CD14-positive monocyte (primary cell): ENCODE results near the gene MRGPRF. TPM values are rescaled to one million over a fixed set of nuclear protein-coding genes. Genes with fewer than 3 reads are reported as not detected.

ENCODE experiments used
- DNase-seq, 3 donors: peaks; one replicate each; pipeline ENCODE4 v3.0.0-alpha.2; 2011 to 2022
- H2AFZ ChIP-seq: 2 replicates; pipeline ENCODE4 v1.6.0; 2012; ENCODE audit warnings: mild to moderate bottlenecking, low read depth, low read length, inconsistent platforms; ENCODE audit not compliant: insufficient read depth, poor library complexity, severe bottlenecking
- H3K27ac ChIP-seq, 2 donors: 1 replicate in 1 of 2; 2 replicates in 1 of 2; pipeline ENCODE4 v1.5.1; 2012 to 2013; ENCODE audit warnings: low read length in 2 of 2, control low read depth in 1 of 2, inconsistent platforms in 1 of 2, low read depth in 1 of 2, mild to moderate bottlenecking in 1 of 2
- H3K27me3 ChIP-seq, 2 donors: one replicate each; pipeline versions ENCODE4 v1.6.0 to v1.6.1; 2011 to 2013; ENCODE audit warnings: low read length in 2 of 2; ENCODE audit not compliant: control insufficient read depth in 2 of 2, insufficient read depth in 2 of 2
- H3K36me3 ChIP-seq, 2 donors: replicated peaks in 1 of 2; 1 replicate in 1 of 2; 2 replicates in 1 of 2; pipeline versions ENCODE4 v1.5.1 to v1.6.1; 2012 to 2013; ENCODE audit warnings: low read length in 2 of 2, control low read depth in 1 of 2, inconsistent platforms in 1 of 2, mild to moderate bottlenecking in 1 of 2; ENCODE audit not compliant: insufficient read depth in 2 of 2, control insufficient read depth in 1 of 2
- H3K4me1 ChIP-seq, 2 donors: 1 replicate in 1 of 2; 2 replicates in 1 of 2; pipeline versions ENCODE4 v1.5.1 to v1.6.1; 2012 to 2013; ENCODE audit warnings: low read length in 2 of 2, control low read depth in 1 of 2, inconsistent platforms in 1 of 2, mild to moderate bottlenecking in 1 of 2, moderate library complexity in 1 of 2; ENCODE audit not compliant: insufficient read depth in 2 of 2, control insufficient read depth in 1 of 2
- H3K4me2 ChIP-seq: replicated peaks from 2 replicates; pipeline ENCODE3; 2012; ENCODE audit warnings: low read length, moderate library complexity, mild to moderate bottlenecking; ENCODE audit not compliant: poor library complexity, severe bottlenecking; ENCODE audit errors: extremely low read depth
- H3K4me3 ChIP-seq, 3 experiments: fragments of 200-600 bp in 1 of 3; sonication (generic) in 1 of 3; replicated peaks in 1 of 3; 1 replicate in 2 of 3; 2 replicates in 1 of 3; pipeline ENCODE4 v1.5.1; 2011 to 2013; ENCODE audit warnings: low read length in 3 of 3, mild to moderate bottlenecking in 3 of 3, control low read depth in 2 of 3, low read depth in 2 of 3, inconsistent platforms in 1 of 3, moderate library complexity in 1 of 3
- H3K79me2 ChIP-seq: 2 replicates; pipeline ENCODE4 v1.6.0; 2012; ENCODE audit warnings: mild to moderate bottlenecking, control low read depth, inconsistent platforms, low read length, moderate library complexity; ENCODE audit not compliant: insufficient read depth
- H3K9ac ChIP-seq: 2 replicates; pipeline ENCODE4 v1.6.0; 2017; ENCODE audit warnings: low read length, mild to moderate bottlenecking; ENCODE audit not compliant: insufficient read depth, poor library complexity, severe bottlenecking
- H3K9me3 ChIP-seq, 2 donors: replicated peaks in 1 of 2; 1 replicate in 1 of 2; 2 replicates in 1 of 2; pipeline versions ENCODE4 v1.5.1 to v1.6.1; 2012 to 2013; ENCODE audit warnings: low read length in 2 of 2, control low read depth in 1 of 2; ENCODE audit not compliant: control insufficient read depth in 1 of 2, insufficient read depth in 1 of 2
- H4K20me1 ChIP-seq: 2 replicates; pipeline ENCODE4 v1.6.0; 2012; ENCODE audit warnings: mild to moderate bottlenecking, low read length, control low read depth, moderate library complexity; ENCODE audit not compliant: insufficient read depth
- H3K27ac Mint-ChIP-seq, 7 donors: one replicate each; pipeline ENCODE4 v1.8.0; 2020; ENCODE audit warnings: mild to moderate bottlenecking in 7 of 7, mixed read lengths in 7 of 7, moderate library complexity in 6 of 7, inconsistent platforms in 2 of 7
- H3K27me3 Mint-ChIP-seq, 3 donors: one replicate each; pipeline ENCODE4 v1.8.0; 2021 to 2022; ENCODE audit warnings: low read depth in 3 of 3, mild to moderate bottlenecking in 3 of 3, mixed read lengths in 3 of 3, moderate library complexity in 3 of 3, inconsistent platforms in 1 of 3
- H3K36me3 Mint-ChIP-seq, 2 donors: one replicate each; pipeline ENCODE4 v1.8.0; 2020; ENCODE audit warnings: mixed read lengths in 2 of 2, inconsistent platforms in 1 of 2, mild to moderate bottlenecking in 1 of 2
- H3K4me1 Mint-ChIP-seq: one replicate; pipeline ENCODE4 v1.8.0; 2020; ENCODE audit warnings: mild to moderate bottlenecking, mixed read lengths
- H3K4me3 Mint-ChIP-seq, 2 donors: one replicate each; pipeline ENCODE4 v1.8.0; 2020; ENCODE audit warnings: mild to moderate bottlenecking in 2 of 2, mixed read lengths in 2 of 2, moderate library complexity in 1 of 2
- H3K9me3 Mint-ChIP-seq, 7 donors: one replicate each; pipeline ENCODE4 v1.8.0; 2020 to 2022; ENCODE audit warnings: mixed read lengths in 7 of 7, mild to moderate bottlenecking in 6 of 7, moderate library complexity in 6 of 7, inconsistent platforms in 2 of 7
- WGBS: methylation state at CpG from one replicate; pipeline ENCODE4 v1.1.5; 2013; ENCODE audit warnings: missing lambda C conversion rate; ENCODE audit not compliant: insufficient coverage; 5-methylcytosine and 5-hydroxymethylcytosine counted together
- intact Hi-C, 2 donors: fragments of 100-400 bp; cut with micrococcal nuclease; formaldehyde crosslinking; loops; one replicate each; pipeline versions ENCODE4 v1.15.0 to v1.15.1; 2023
- polyA plus RNA-seq, 3 donors: library from polyadenylated mRNA; depleted of rRNA in 1 of 3; unstranded in 2 of 3; stranded (reverse) in 1 of 3; fragments of 300-500 nt in 2 of 3; fragments of >200 nt in 1 of 3; fragmentation: Illumina TruSeq in 2 of 3; gene quantifications; 1 replicate in 2 of 3; 2 replicates in 1 of 3; pipeline ENCODE4 v1.2.3, GENCODE V29; 2012 to 2021
- TF ChIP-seq, protein P1 (sequence below): fragments of 200-600 bp; IDR thresholded peaks from one replicate; pipeline ENCODE4 v1.8.0; 2022; ENCODE audit warnings: antibody characterized with exemption, mild to moderate bottlenecking

MRGPRF gene
- polyA plus RNA-seq, 3 donors = 0.22 to 0.23 TPM; not detected in 1

- H3K27me3 Mint-ChIP-seq = peaks cover 24 to 59% (median 47%) of the 10 kb centered on the region in 3 donors
These were observed 5.1 kb downstream of the MRGPRF start for GRCh38 chr11:69007975-69008381.

DNA sequence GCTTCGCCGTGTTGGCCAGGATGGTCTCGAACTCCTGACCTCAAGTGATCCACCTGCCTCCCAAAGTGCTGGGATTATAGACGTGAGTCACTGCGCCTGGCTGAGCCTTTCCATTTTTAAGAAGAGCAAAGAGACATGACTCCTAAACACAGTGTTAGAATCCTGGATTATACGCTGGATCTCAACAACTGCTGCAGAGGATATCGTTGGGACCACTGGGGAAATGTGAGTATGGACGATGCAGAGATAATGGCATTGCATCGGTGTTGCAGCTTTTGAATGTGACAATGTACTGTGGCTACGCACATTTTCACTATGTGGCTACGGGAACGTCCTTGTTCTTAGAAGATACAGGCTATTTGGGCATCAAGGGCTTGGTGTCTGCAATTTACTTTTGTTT is 6.2 kb downstream of the MRGPRF start:
- Histone ChIP-seq H3K9ac (no peak overlapping the region), H3K36me3 (no peaks in the 10 kb centered on the region), H3K27me3 (peaks cover 0 to 18% of the 10 kb centered on the region in 2 donors), H4K20me1 (no peaks in the 10 kb centered on the region), H3K79me2 (no peaks in the 10 kb centered on the region), H3K4me1 (peaks cover 21 to 45% of the 10 kb centered on the region in 2 donors), H3K4me3 (no peak overlapping the region), H3K4me2 (no peak overlapping the region), H3K27ac (no peak overlapping the region), H3K9me3 (no peaks in the 10 kb centered on the region), H2AFZ (no peak overlapping the region)
- Mint-ChIP-seq H3K4me1 (peaks cover 35% of the 10 kb centered on the region), H3K9me3 (peaks cover 0 to 2% (median 0%) of the 10 kb centered on the region in 7 donors), H3K27me3 (peaks cover 13 to 50% (median 37%) of the 10 kb centered on the region in 3 donors), H3K4me3 (no peak overlapping the region), H3K36me3 (peaks cover 1 to 3% of the 10 kb centered on the region in 2 donors), H3K27ac (no peak overlapping the region)
- TF ChIP-seq, protein P1, sequence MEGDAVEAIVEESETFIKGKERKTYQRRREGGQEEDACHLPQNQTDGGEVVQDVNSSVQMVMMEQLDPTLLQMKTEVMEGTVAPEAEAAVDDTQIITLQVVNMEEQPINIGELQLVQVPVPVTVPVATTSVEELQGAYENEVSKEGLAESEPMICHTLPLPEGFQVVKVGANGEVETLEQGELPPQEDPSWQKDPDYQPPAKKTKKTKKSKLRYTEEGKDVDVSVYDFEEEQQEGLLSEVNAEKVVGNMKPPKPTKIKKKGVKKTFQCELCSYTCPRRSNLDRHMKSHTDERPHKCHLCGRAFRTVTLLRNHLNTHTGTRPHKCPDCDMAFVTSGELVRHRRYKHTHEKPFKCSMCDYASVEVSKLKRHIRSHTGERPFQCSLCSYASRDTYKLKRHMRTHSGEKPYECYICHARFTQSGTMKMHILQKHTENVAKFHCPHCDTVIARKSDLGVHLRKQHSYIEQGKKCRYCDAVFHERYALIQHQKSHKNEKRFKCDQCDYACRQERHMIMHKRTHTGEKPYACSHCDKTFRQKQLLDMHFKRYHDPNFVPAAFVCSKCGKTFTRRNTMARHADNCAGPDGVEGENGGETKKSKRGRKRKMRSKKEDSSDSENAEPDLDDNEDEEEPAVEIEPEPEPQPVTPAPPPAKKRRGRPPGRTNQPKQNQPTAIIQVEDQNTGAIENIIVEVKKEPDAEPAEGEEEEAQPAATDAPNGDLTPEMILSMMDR = no peak
- intact Hi-C loops = loop anchor here in 1 of 2 donors (10.0 kb wide), 1 partner anchor 78 kb away; no protein-coding TSS in a partner anchor
- 94% methylated on average over 11 of the region's 12 CpGs for WGBS
- no peak for DNase-seq

More at GRCh38 chr11:69007975-69008381, 5.1 kb downstream of the MRGPRF start:
- no peaks in the 10 kb centered on the region for H3K79me2 ChIP-seq
- H3K27ac ChIP-seq = no peak overlapping the region
- H3K27ac Mint-ChIP-seq = no peak overlapping the region
- no peaks in the 10 kb centered on the region for H3K36me3 ChIP-seq
- H4K20me1 ChIP-seq = no peaks in the 10 kb centered on the region
- no peak overlapping the region for H3K4me2 ChIP-seq
- H3K9me3 ChIP-seq = no peaks in the 10 kb centered on the region
- peaks cover 3% of the 10 kb centered on the region in 2 donors for H3K36me3 Mint-ChIP-seq
- H3K27me3 ChIP-seq = peaks cover 0 to 30% of the 10 kb centered on the region in 2 donors
- no peak overlapping the region for H2AFZ ChIP-seq
- peaks cover 33 to 56% of the 10 kb centered on the region in 2 donors for H3K4me1 ChIP-seq
- no peak overlapping the region for H3K9ac ChIP-seq
- peaks cover 0 to 2% (median 0%) of the 10 kb centered on the region in 7 donors for H3K9me3 Mint-ChIP-seq
- TF ChIP-seq, protein P1 = no peak
- H3K4me1 Mint-ChIP-seq = peaks cover 47% of the 10 kb centered on the region
- no peak for DNase-seq
- H3K4me3 ChIP-seq = no peak overlapping the region
- 90% methylated on average over 8 of the region's 8 CpGs for WGBS
- peak overlapping the region in 1 of 2 donors; percentile 6 for H3K4me3 Mint-ChIP-seq
- intact Hi-C loops = loop anchor here in 1 of 2 donors (10.0 kb wide), 1 partner anchor 77 kb away; no protein-coding TSS in a partner anchor
